ENCODE measurements around the gene SMARCE1. TPM values are rescaled to one million over a fixed set of nuclear protein-coding genes. Genes with fewer than 3 reads are reported as not detected.
A peak's percentile ranks its signal among the peaks of the same experiment; 100 is the strongest.

The SMARCE1 gene
- total and polyA plus RNA-seq, 9 of the 15 experiments (the other 6 are each of a cell fraction or from before 2014, with no cell fraction given), result 64.1 to 142 (median 114) TPM

DNA sequence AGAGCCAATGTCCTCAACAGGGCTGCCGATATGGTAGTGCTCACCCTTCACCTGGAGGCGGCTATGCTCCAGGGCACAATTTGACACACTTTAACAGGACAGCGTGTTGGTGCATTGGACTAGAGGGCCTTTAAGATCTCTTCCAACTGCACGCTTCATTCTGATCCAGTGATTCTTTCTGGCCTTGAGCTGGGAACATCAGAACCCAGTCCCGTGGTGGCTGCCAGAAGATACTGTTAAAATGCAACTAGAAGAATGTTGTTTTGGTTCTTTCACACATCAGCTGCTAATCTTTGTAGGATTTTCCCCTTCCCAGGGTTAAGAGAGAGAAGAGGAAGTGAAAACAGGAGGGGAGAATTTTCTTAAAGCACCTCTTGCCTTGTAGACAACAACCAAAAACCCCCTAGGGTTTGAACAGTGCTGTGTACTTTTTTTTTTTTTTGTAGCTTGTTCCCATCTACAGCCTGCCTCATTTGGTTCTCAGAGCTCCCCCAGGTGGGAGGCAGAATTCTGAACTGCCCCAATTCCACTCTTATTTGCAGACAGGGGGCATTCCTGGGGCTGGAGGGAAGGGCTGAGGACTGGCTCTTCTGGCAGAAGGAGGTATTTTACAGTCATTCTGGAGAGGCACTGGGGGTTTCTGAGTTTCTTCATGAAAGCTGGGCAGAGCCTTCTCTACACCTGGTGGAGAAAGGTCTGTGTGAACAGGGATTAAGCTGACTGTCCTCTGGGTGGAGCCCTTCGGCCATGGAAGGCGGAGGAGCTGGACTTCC, 32.4 kb downstream of the SMARCE1 start (continued):
- TF ChIP-seq TEAD4 (IDR thresholded peaks at IDR 0.05; ENCODE audit: low read length) (no peak), TEAD4 (CRISPR knock-in tag; IDR thresholded peaks at IDR 0.05; ENCODE audit: borderline replicate concordance) (no peak), SMARCE1 (IDR thresholded peaks at IDR 0.05) (no peak), ZNF780A (CRISPR knock-in tag; IDR thresholded peaks at IDR 0.05) (no peak), RAD21 (CRISPR knock-in tag; conservative IDR thresholded peaks at IDR 0.05 in 1 of 2, IDR thresholded peaks at IDR 0.05 in 1 of 2) (peak; percentile 56 to 82), SPI1 (IDR thresholded peaks at IDR 0.05; ENCODE audit: borderline replicate concordance, low read depth, low read length) (0 out of 2 replicates have a peak, but pooled peaks have one; percentile 19), YY1 (IDR thresholded peaks at IDR 0.05; ENCODE audit: borderline replicate concordance in 1 of 3, control insufficient read depth in 1 of 3, extremely low read depth in 1 of 3, insufficient read depth in 3 of 3, insufficient read length in 1 of 3, insufficient replicate concordance in 2 of 3, low read depth in 1 of 3, low read length in 2 of 3) (peak in 2 of 3 experiments; percentile 19 to 20), ZNF384 (IDR thresholded peaks at IDR 0.05; ENCODE audit: low read depth, low read length) (peak; percentile 49; the same call in 1 of the 2 replicates), CTCF (IDR thresholded peaks at IDR 0.05 in 2 of 3, conservative IDR thresholded peaks at IDR 0.05 in 1 of 3; ENCODE audit: insufficient read depth in 2 of 3, low read depth in 1 of 3, low read length in 3 of 3) (peak; percentile 80 to 83 (median 81)), MTA3 (IDR thresholded peaks at IDR 0.05; ENCODE audit: borderline replicate concordance) (no peak)
- TF ChIP-seq, protein P1, sequence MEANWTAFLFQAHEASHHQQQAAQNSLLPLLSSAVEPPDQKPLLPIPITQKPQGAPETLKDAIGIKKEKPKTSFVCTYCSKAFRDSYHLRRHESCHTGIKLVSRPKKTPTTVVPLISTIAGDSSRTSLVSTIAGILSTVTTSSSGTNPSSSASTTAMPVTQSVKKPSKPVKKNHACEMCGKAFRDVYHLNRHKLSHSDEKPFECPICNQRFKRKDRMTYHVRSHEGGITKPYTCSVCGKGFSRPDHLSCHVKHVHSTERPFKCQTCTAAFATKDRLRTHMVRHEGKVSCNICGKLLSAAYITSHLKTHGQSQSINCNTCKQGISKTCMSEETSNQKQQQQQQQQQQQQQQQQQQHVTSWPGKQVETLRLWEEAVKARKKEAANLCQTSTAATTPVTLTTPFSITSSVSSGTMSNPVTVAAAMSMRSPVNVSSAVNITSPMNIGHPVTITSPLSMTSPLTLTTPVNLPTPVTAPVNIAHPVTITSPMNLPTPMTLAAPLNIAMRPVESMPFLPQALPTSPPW (CRISPR knock-in tag; IDR thresholded peaks at IDR 0.05), result no peak
